Retina (tissue), 1 donor: ENCODE measurements around the gene TMEM121.
"Not testable (repeated sequence)": the region's sequence is repeated elsewhere in the genome, so short reads cannot be mapped to it uniquely, and the experiment has no call there.

ENCODE experiments used
- DNase-seq: peaks from one replicate; pipeline ENCODE4 v3.0.0-alpha.2; 2016

Gene TMEM121

DNA sequence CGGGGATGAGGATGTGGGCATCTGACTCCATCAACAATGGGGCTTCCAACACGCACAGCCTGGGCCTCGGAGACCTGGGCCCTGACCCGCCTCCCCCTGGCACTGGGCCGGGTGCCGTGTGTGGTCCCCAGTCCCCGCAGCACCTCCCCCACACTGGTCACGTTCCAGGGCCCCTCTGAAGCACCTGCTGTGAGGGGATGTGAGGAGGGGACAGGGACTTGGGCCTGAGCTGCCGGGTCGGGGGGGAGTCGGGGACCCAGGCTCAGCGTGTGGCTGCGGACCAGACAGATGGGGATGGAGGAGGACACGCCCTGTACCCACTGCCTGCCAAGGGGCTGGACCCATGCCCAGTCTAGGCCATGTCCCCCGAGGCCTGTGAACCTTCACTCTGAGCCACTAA lies 45.7 kb downstream of the TMEM121 start:
- not testable (repeated sequence) for DNase-seq

DNA sequence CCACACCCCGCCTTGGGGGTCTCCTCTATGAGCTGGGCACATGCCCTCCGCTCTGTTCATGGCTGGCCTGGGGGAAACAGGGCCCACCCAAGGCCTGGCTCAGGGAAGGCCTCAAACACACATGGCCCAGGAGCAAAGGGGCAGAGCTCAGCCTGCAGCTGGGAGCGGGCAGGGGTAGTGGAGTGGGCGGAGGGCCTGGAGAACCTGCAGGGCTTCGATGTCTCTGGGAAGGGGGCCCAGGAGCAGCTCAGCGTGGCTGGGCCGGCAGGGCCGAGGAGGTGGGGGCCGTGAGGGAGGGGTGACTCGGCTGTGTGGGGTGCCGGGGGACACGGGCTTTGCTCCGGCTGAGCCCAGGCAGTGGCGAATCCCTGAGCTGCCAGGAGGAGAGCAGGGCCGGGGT lies 47.5 kb downstream of the TMEM121 start:
- not testable (repeated sequence) for DNase-seq

DNA sequence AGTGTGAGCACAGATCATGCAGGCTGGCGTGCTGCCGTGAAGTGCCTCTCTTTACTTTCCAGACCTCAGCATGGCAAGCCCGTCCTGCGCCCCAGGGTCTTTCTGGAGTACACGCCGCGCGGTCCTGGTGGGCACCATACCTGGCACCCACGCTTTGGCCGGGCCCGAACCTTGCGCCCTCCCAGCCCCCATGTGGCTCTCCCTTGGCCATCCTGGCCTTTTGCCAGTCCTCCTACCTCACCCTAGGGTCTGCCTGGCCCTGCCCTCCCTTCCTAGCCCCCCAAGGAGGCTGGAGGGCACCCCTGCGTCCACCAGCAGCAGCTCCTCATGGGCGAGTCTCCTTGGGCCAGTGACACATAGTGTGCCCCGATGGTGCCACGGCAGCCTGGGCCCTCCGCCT lies 48.0 kb downstream of the TMEM121 start:
- DNase-seq, result not testable (repeated sequence)

DNA sequence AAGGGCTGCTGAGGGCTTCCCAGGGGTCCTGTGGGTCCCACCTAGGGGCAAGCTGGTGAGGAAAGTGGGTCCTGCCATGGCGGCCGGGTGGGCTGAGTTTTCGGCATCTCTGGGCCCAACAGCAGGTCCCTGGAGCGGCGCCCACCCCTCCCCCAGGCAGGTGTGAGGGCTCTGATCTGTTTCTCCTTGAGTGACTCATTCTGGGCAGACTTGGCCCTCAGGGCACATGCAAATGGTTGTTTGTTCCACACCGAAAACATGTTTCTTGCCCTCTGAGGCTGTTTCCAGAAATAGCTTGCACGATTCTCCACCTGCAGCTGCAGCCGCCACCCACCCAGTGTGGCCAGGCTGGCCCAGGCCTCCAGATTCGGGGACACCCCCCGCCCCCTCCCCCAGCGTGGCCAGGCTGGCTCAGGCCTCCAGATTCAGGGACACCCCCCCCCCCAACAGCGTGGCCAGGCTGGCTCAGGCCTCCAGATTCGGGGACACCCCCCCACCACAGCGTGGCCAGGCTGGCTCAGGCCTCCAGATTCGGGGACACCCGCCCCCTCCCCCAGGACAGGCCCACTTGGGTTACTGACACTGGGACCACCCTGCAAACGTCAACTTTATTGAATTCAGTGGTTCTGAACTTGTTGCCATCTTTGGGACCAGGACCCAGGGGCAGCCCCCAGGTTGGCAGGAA lies 48.8 kb downstream of the TMEM121 start:
- DNase-seq, result not testable (repeated sequence)

DNA sequence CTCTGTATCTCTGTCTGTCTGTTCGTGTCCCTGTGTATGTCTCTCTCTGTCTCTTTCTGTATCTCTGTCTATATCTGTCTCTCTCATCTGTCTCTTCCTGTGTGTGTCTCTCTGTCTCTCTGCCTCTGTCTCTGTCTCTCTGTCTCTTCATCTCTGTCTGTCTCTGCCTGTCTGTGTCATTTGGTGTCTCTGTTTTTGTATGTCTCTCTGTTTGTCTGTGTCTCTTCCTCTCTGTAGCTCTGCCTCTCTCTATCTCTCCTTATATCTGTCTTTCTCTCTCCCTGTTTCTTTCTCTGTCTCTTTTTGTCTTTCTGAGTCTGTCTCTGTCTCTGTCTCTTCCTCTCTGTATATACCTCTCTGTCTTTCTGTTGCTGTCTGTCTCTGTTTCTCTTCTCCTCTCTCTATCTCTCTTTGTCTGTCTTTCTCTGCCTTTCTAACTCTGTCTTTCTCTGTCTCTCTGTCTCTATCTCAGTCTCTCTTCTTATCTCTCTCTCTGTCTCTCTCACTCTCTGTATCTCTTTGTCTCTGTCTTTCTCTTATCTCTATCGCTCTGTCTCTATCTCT lies 50.2 kb downstream of the TMEM121 start:
- DNase-seq, result no peak

DNA sequence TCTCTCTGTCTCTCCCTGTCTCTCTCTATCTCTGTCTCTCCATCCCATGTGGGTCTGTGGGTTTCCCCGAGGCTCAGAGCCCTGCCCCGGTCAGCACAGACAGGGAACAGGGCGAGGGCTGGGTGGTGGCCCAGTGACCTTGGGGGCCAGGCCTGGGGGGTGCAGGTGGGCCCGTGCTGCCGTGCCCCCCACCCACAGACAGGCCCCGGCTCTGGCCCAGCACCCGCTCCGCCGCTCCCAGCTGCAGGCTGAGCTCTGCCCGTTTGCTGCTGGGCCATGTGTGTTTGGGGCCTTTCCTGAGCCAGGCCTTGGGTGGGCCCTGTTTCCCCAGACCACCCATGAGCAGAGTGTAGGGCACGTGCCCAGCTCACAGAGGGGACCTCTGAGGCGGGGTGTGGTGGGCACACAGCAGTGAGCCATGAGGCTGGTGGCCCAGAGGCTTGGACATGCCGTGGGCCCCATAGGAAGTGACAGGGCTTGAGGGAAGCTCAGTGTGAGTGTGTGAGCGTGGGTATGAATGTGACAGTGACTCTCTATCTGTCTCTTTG lies 51.0 kb downstream of the TMEM121 start:
- DNase-seq, result no peak

DNA sequence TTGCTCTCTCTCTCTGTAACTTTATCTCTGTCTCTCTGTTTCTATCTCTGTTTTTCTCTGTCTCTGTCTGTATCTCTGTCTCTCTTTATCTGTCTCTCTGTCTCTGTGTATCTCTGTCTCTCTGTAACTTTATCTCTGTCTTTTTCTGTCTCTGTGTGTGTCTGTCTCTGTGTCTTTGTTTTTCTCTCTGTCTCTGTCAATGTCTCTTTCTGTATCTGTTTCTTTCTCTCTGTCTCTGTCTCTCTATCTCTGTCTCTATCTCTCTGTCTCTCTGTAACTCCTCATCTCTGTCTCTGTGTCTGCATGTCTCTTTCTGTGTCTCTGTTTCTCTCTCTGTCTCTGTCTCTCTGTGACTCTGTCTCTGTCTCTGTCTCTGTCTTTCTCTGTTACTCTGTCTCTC lies 51.7 kb downstream of the TMEM121 start:
- no peak for DNase-seq

DNA sequence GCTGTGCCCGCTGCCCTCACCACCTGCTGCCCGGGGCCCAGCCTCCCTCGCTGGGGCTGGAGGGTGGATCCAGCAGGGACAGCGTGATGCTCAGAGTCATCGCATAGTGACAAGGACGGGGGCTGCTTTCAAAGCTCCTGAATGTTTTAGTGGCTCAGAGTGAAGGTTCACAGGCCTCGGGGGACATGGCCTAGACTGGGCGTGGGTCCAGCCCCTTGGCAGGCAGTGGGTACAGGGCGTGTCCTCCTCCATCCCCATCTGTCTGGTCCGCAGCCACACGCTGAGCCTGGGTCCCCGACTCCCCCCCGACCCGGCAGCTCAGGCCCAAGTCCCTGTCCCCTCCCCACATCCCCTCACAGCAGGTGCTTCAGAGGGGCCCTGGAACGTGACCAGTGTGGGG lies 52.8 kb downstream of the TMEM121 start:
- DNase-seq, result not testable (repeated sequence)
